Activated CD4-positive, alpha-beta T cell treated with anti-CD3 and anti-CD28 coated beads for 24 hours (primary cell): ENCODE data around the gene ANO10.
"Not testable (repeated sequence)": the region's sequence is repeated elsewhere in the genome, so short reads cannot be mapped to it uniquely, and the experiment has no call there.

Source experiments
- DNase-seq, 2 donors: peaks; one replicate each; pipeline ENCODE4 v3.0.0-alpha.2; 2020; ENCODE audit warnings: low read depth in 2 of 2

ANO10 gene

DNA sequence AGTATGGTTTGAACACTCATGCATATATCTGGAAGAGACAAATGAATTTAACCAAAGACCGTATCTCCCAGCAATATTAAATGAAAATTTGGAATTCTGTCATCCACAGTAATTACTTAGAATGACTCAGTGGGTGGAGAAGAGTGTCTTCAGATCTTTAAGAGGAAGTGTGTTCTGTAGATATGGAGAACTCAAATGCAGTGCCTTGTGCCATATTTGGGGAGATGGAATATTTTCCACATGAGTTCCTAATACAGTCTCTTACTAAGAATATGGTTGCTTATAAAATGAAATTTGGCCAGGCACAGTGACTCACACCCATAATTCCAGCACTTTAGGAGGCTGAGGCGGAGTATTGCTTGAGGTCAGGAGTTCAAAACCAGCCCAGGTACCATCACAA, 40.5 kb downstream of the ANO10 start:
- DNase-seq = no peak

DNA sequence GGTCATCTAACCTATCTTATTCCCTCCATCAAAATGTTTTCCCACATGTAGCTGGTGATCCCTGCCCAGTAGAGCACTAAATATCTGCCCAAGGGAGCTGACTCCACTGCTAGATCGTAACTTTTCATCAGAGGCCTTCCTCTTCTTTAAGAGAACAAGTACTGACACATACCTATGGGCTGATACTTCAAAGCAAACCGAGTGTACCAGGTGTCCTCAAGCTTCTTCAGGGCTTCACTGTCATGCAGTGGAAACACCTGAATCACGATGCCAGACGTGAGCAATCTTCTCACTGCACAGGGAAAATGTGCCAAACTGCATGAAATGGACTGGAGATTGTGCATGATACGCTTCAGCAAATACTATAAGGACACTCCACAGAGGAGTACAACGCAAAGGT, 41.6 kb downstream of the ANO10 start:
- DNase-seq = no peak

DNA sequence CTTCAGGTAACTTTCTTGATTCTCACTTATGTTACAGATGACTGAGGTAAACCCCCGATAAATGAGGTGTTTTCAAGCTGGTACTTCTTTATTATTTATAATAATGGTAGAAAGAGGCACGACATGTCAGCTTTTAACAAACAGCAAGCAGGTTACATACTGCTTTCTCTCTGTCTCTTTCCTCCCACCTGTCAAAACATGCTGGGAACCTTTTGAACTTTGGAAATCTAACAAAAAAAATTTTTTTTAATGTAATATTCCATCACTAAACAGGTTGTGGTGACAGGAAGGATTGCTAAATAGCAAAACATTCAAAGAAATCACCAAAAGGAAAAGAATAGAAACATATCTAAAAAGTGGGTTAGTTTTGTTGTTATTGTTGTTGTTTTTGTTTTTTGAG, 48.2 kb downstream of the ANO10 start:
- no peak for DNase-seq

DNA sequence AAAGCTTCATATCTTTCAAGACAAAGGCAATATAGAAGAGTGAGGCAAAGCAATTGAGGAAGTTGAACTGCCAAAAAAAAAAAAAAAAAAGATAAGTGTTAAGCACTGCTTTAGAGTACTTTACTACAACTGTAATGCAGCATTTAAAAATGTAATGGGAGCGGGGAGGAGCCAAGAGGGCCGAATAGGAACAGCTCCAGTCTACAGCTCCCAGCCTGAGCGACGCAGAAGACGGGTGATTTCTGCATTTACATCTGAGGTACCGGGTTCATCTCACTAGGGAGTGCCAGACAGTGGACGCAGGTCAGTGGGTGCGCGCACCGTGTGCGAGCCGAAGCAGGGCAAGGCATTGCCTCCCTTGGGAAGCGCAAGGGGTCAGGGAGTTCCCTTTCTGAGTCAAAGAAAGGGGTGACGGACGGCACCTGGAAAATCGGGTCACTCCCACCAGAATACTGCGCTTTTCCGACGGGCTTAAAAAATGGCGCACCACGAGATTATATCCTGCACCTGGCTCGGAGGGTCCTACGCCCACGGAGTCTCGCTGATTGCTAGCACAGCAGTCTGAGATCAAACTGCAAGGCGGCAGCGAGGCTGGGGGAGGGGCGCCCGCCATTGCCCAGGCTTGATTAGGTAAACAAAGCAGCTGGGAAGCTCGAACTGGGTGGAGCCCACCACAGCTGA, 56.0 kb downstream of the ANO10 start:
- not testable (repeated sequence) for DNase-seq

DNA sequence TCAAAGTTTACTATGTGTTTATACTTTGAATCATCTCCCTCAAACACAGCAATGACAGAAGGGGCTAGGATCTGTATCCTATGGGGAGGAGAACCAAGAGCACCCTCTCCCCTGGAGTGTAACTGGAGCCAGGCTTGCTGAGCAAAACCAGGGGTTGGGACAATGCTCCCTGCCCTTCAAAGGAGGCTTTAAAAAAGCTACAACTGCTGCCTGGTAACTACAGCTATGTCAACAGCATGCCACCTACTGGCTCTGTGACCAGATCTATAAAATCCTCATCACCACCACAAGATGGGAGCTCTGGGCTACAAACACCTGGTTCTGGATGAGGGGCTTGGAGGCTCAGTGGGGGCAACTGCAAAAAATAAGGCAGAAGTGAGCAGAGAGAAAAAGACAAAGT, 61.9 kb downstream of the ANO10 start:
- DNase-seq = no peak

DNA sequence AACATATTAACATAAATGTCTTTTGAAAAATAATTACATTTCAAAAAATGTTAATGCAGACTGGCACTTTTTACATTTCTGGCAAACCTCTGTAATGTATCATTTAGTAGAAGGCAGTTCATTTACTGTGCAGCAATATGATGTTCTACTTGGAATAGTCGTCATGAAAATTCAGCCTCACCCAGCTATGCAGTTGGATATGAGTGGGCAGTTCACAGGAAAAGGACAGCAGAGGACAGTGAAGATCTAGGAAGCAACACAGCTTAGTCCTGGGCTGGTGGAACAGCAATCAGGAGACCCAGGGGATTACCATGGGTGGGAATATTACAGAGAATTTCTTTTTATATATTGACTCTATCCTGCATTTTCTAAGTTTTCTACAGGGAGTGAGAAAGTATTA, 63.6 kb downstream of the ANO10 start:
- no peak for DNase-seq

DNA sequence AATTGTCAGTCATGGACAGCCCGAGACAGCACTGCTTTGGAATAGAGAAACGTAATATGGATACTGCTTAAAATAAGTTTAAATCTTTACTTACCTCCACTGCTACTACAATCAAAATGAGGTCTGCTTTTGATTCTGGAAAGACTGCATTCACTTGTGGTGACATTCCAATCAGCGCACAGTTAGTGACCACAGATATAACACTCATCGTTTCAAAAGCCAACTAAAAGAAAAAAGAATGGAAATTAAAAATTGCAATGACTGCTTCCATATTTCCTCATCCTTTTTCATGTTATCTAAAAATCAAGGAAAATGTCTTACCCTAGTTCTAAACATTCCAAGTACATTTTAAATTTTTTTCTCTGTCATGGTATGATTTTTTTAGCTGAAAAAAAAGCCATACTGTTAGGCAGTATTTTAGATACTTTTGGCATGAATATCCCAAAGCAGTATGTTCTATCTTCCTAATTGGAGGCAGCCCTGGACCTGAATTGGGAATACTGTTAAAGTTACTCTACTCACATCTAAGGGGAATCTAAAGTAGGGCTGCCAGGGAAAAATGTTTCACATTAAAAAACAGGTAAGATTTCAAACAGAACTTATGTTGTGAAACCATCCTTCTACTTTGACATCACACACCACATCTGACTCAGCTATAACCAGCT, 72.1 kb downstream of the ANO10 start:
- no peak for DNase-seq

DNA sequence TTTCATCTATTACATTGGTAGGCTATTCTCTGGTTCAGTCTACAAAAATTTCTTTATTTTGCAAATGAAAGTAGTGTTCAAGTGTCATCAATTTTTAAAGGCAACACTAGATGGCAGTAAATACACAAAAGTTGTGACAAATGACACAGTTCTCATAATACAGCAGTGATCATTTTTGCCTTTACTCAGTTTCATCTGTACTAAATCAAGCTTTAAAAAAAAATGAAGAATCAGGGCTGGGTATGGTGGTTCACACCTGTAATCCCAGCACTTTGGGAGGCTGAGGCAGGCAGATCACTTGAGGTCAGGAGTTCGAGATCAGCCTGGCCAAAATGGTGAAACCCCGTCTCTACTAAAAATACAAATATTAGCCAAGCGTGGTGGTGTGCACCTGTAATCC, 77.5 kb downstream of the ANO10 start:
- not testable (repeated sequence) for DNase-seq

DNA sequence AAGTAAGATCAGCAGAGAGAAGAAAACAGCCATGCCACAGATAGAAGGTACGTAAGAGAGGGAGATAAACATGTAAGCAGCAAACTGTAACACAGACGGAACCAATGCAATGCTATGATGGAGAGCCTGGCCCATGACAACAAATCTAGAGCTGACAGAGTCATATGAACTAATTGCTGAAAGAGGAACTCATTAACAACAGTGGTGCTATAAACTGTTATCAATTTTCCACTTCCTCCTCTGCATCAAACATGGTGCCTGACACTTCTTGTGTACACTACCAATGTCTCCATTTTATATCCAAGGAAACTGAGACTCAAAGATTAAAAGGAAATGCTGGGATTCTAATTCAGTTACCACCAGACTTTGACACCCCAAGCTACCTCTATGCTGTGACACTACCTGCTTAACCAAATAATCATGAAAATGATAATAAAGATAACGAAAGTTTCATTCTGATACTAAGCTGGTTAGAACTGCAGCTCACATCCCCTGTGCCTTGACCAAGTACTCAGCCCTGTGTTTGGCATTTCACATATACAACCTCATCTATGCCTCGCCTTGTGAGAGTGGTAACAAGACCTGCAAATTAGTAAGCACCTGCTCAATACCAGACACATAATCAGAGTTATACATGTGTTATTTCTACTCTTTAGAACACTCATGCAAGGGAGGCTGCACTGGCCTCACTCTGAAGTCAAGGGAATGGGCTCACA, 79.3 kb downstream of the ANO10 start:
- no peak for DNase-seq

DNA sequence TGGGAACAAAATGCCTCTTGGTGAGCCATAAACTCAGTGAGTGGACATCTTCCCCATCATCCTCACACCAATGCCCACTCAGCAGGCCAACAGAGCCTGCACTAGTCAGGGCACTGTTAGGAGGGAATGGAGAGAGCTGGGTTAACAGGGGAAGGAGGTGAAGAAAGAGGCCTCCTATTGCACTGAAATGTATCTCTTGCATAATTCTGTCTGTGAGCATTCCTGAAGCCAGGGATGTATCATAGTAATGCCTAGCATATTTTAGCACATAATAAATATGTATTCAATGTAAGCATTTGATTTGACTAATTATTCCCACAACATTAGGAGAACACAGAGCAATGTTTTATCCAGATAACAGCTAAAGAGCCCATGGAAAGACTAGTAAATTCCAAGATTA, 81.2 kb downstream of the ANO10 start:
- DNase-seq = no peak

DNA sequence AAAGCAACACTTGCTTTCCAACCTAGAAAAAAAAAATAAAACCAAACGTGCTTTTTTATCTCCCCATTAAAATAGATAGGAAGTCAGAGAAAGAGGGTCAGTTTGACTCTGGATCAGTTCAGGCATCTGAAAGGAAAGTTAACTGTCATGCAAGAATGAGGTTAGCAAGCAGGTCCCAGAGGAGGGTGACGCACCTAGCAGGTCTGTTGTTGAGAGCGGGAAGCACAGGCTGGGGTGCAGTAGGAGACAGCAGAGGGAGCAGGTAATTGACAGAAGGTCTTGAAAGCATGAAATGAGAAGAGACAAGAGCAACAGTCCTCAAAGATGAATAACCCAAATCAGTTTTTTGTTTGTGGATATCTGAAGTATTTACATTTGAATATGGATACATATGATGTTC, 82.5 kb downstream of the ANO10 start:
- DNase-seq = no peak

DNA sequence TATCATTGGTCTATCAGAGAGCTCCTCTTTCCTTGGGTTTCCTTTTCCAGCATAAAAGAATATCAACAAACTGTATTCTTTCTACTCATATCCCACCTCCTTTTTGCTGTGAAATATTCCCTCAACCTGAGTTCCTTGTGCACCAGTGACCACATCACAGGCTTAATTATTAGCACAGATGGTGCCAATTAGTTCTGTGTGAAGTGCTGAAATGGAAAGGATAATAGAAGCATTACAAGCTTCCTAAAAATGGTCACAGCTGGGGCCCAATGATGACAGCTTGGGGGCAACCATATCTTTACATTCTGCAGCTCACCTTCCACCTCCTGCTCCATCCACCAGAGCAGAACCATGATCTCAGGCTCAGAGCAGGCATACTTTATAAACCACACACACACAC, 84.6 kb downstream of the ANO10 start:
- DNase-seq = no peak

DNA sequence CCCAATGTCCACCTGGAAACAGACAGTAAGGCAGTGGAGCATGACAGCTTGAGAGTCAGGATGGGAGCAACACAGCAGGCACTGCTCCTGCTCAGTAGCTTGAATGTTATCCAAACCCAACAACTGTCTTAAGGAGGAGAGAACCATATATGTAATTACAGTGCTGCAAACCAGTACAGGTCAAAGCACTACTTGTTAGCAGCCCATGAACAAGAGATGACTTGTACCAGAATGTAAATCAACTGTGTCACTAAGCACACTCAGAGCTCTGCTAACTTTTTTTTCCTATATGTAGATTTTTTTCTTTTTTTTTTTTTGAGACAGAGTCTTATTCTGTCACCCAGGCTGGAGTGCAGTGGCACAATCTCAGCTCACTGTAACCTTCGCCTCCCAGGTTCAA, 87.1 kb downstream of the ANO10 start:
- DNase-seq = no peak

DNA sequence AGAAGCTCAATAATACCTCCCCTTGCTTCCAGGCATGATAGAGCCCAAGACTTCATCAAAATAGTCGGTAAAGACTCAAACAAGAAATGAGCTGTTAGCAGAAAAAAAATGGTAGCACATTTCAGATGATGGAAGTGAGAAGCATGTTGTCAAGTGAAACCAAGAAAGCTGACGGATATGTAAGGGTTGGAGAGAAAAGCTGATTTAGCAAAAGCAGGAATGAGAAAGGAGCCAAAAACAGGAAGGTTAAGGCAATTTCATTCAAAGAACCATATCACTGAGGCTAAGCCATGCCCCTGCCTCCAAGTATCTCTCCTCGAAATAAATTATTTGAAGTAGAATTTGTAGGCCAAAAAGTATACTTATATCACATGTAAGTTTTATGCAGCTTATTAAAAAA, 88.8 kb downstream of the ANO10 start:
- no peak for DNase-seq

DNA sequence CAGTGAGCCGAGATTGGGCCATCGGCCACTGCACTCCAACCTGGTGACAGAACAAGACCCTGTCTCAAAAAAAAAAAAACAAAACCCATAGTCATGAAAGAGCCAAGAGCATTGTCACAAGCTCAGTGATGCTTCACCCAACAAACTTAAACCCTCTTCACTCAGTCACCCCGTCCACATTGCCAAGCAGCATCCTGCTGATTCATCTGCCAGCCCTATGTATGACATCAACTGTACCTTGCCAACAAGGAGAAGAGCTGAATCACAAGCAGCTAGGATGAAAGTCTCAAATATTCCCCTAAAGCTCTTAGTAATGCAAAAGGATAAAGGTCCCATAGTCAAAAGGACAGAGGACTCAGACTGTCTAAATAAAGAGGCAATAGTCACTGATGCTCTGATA, 90.0 kb downstream of the ANO10 start:
- DNase-seq = no peak

DNA sequence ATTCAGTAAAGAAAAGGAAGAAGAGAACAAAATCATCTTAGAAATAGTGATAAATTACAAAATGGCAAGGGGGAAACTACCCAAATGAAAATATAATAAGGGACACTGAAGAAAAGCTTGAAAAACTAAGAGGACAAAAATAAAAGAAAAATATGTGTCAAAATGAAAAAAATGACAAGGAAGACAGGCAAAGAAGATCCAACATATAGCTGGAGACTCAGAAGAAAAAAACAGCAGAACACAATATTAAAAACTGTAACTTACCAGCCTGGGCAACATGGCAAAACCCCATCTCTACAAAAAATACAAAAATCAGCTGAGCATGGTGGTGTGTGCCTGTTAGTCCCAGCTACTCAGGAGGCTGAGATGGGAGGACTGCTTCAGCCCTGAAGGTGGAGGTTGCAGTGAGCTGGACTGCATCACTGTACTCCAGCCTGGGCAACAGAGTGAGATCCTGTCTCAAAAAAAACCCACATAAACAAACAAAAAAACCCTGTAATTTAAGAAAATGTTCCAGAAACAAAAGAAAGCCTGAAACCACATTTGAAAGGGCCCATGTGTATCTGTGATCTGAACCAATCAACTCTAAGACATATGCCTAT, 93.2 kb downstream of the ANO10 start:
- no peak for DNase-seq

DNA sequence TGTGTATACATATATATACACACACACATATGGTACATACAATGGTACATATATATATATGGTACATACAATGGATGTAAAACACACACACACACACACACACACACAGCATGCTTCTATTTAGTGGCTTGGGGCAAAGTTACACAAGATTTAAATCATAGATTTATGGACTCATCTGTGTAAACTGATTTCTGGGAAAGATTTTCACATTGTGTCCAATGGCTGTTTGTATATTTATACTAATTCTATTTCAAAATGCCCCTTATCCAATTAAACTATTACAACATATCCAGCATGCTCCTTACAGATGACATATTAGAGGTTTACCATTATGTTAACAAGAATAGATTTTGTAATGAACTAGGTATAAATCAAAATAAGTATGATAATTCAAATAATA, 94.9 kb downstream of the ANO10 start:
- no peak for DNase-seq

DNA sequence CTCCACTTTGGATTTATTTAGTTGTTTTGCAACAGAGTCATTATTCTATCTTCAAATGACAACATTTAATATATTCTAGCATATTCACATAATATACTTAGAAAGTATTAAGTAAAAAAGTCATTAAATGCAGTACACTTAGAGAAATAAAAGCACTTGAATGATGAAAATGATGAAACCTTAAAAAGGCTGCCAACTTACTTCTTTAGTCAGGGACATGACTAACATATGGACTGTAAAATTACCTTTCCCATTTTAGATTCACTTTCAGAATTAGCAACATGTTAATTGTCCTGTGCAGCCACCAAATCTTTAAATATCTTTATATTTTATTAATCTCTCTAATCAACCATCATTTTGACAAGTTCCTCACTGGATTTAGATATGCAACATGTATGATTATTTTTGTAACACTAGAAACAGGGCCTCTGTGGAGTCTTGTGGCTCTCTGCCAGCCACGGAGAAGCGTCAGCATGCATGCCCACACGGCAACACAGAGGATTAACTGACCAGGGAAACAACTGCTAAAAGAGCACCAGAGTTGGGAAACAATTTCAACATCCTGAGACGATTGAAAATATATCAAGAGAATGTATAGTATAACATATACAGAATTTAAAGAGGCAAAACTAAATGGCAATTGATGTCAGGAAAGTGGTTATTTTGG, 95.7 kb downstream of the ANO10 start:
- DNase-seq = no peak

DNA sequence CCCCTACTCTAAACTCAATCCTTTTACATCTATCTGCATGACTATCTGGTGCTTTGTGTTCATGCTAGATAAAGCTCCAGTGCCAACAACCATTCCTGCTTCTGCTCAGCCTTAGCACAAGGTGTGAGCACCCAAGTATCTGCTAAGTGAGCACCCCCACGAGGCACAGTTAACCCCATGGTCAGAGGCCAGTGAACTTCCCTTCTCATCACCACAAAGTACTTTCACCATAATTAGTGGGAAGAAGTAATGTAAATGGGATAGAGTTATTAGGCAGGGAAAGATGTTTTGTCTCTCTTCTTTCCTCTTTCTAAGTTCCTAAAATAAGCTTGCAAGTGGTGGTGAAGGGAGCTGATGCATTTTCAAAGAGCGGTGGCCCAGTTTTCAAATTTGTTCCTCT, 96.4 kb downstream of the ANO10 start:
- no peak for DNase-seq

DNA sequence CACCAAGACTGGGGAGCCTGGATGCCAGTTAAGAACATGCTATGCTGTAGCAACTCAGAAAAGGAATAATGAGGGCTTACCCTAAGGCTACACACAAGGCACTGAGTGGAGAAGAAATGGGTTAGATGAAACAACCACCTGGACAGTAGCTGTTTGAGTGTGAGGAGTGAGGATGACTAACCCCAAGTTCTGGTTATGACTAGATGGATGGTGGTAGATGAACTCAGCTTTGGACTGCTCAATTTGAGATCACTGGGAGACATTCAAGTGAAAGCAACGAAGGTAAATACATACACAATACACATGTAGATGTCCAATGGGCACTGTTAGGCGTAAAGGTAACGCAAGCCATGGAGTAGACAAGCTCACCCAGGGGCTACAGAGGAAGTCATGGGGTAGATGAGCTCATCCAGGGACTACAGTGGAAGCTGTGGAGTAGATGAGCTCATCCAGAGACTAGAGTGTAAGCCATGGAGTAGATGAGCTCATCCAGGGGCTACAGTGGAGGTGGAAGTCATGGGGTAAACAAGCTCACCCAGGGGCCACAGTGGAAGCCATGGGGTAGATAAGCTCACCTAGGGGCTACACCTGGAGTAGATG, 98.3 kb downstream of the ANO10 start:
- DNase-seq = no peak

DNA sequence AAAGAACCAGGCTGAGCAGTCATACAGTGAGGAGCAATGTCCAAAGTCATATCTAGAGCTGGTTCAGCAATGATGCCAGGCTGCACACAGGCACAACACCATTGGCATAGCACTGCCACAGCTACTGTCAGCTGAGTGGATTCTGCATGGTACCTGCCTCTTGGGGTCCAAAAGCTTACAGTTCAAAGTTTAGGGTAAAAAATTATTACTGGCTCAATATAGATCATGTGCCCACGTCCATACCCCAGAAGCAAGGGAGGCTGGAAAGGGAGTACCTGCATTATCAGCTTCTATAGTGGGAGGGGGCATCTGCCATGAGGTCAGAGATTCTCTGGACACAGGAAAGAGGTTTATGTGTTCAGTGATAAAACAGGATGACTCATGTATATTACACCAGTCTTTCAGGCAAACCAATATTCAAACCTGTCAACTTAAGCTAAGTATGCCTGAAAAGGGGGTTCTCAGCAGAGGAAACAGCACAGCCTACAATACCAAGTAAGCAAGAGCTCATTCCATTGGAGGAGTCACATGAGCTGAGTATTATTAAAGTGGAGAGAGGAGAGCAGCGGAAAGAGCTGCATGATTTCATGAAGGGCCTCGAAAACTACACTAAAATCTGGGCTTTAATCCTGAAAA, 99.0 kb downstream of the ANO10 start:
- DNase-seq = no peak
